Type B pancreatic cell (in vitro differentiated cells): ENCODE results near the gene ZMYND19. TPM values are rescaled to one million over a fixed set of nuclear protein-coding genes. Genes with fewer than 3 reads are reported as not detected.
"Not testable (repeated sequence)": the region's sequence is repeated elsewhere in the genome, so short reads cannot be mapped to it uniquely, and the experiment has no call there.

ENCODE experiments used
- DNase-seq: peaks from one replicate; pipeline ENCODE4 v3.0.0; 2021; ENCODE audit warnings: mixed read lengths; ENCODE audit not compliant: unreplicated experiment; ENCODE audit errors: extremely low spot score
- H3K27ac Mint-ChIP-seq: 2 replicates; pipeline ENCODE4 v1.8.0; 2021; ENCODE audit warnings: mild to moderate bottlenecking, mixed read lengths
- H3K27me3 Mint-ChIP-seq: 2 replicates; pipeline ENCODE4 v1.8.0; 2021; ENCODE audit warnings: mixed read lengths
- H3K36me3 Mint-ChIP-seq: 2 replicates; pipeline ENCODE4 v1.8.0; 2021; ENCODE audit warnings: mixed read lengths
- H3K4me1 Mint-ChIP-seq: one replicate; pipeline ENCODE4 v1.8.0; 2021; ENCODE audit warnings: mixed read lengths; ENCODE audit not compliant: unreplicated experiment
- H3K4me3 Mint-ChIP-seq: 2 replicates; pipeline ENCODE4 v1.8.0; 2021; ENCODE audit warnings: mild to moderate bottlenecking, mixed read lengths
- H3K9me3 Mint-ChIP-seq: 2 replicates; pipeline ENCODE4 v1.8.0; 2021; ENCODE audit warnings: mixed read lengths
- CTCF ChIP-seq: fragments of 200-600 bp; sonication (generic); conservative IDR thresholded peaks from 2 replicates; pipeline ENCODE4 v1.5.0; 2021; ENCODE audit warnings: antibody characterized with exemption, mild to moderate bottlenecking
- total RNA-seq: library from RNA; stranded (reverse); gene quantifications from 2 replicates; pipeline ENCODE4 v1.2.1, GENCODE V29; 2021; ENCODE audit warnings: low replicate concordance

Gene ZMYND19
- total RNA-seq, 1 donor from 2014 or later, result 45.3 TPM

GRCh38 chr9:137605121-137606004 lies 15.1 kb upstream of the ZMYND19 start, which contains the start of gene ARRDC1:
ARRDC1 (plus strand) TSS chr9:137605686; CDS start chr9:137605718, 32 bp downstream.
- H3K36me3 Mint-ChIP-seq, result no peaks in the 10 kb centered on the region
- TF ChIP-seq CTCF, result no peak
- H3K27me3 Mint-ChIP-seq, result peaks cover 24% of the 10 kb centered on the region
- H3K4me3 Mint-ChIP-seq, result peak within 1 kb of the TSS; percentile 89
- H3K9me3 Mint-ChIP-seq, result no peaks in the 10 kb centered on the region
- peak within 1 kb of the TSS; percentile 92 for H3K27ac Mint-ChIP-seq
- H3K4me1 Mint-ChIP-seq, result peaks cover 4% of the 10 kb centered on the region
- peak; percentile 93 for DNase-seq

- Mint-ChIP-seq H3K36me3 (no peaks in the 10 kb centered on the region), H3K9me3 (no peaks in the 10 kb centered on the region), H3K27me3 (peaks cover 24% of the 10 kb centered on the region), H3K4me3 (peak overlapping the region; percentile 70), H3K27ac (no peak overlapping the region), H3K4me1 (peaks cover 4% of the 10 kb centered on the region)
- no peak for DNase-seq
- no peak for TF ChIP-seq CTCF
These were observed 14.2 kb upstream of the ZMYND19 start for GRCh38 chr9:137604345-137605086.

DNA sequence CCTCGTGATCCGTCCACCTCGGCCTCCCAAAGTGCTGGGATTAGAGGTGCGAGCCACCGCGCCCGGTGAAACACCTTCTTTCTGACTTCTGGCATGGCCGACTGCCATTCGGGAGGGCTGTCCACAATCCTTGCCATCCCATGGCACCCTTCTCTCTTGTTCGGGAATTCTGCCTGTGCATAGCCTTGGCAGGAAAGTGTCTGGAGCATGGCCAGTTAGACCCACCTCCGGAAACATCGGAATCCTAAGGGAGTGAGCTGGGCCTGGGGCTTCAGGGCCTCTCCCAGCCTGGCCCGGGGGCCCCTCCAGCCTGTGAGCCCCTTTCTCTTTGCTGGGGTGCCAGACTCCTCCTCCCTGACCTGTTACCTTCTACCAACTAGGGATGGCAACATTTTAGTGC lies 13.6 kb upstream of the ZMYND19 start:
- H3K27ac Mint-ChIP-seq, result no peak overlapping the region

GRCh38 chr9:137602661-137603060 lies 12.3 kb upstream of the ZMYND19 start:
- Mint-ChIP-seq H3K4me1 (peaks cover 4% of the 10 kb centered on the region), H3K27ac (no peak overlapping the region), H3K36me3 (no peaks in the 10 kb centered on the region), H3K27me3 (peaks cover 24% of the 10 kb centered on the region), H3K4me3 (peak overlapping the region; percentile 7), H3K9me3 (no peaks in the 10 kb centered on the region)
- TF ChIP-seq CTCF, result no peak
- DNase-seq, result no peak

More for the DNA sequence above, 13.6 kb upstream of the ZMYND19 start:
- Mint-ChIP-seq H3K27me3 (peaks cover 24% of the 10 kb centered on the region), H3K36me3 (no peaks in the 10 kb centered on the region), H3K9me3 (no peaks in the 10 kb centered on the region), H3K4me1 (peaks cover 4% of the 10 kb centered on the region), H3K4me3 (peak overlapping the region; percentile 70)
- no peak for TF ChIP-seq CTCF
- DNase-seq, result no peak

DNA sequence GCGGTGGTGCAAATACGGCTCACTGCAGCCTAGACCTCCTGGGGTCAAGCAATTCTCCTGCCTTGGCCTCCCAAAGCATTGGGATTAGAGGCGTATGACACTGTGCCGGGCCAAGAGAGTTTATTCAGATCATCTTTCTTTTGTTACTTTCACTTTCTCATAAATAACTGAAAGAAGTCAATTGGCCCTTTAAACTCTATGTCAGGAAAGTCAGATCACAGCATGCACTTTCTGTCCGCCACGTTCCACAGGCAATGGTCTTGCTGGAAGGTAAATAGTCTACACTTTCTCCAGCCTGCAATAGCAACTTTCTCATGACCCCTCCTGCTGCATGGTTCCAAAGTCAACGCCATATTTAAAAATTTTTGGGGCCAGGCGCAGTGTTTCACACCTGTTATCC lies 8.6 kb upstream of the ZMYND19 start:
- no peaks in the 10 kb centered on the region for H3K4me1 Mint-ChIP-seq
- TF ChIP-seq CTCF, result no peak
- H3K9me3 Mint-ChIP-seq, result no peaks in the 10 kb centered on the region
- H3K36me3 Mint-ChIP-seq, result no peaks in the 10 kb centered on the region
- no peak overlapping the region for H3K4me3 Mint-ChIP-seq
- H3K27ac Mint-ChIP-seq, result no peak overlapping the region
- no peak for DNase-seq
- peaks cover 14% of the 10 kb centered on the region for H3K27me3 Mint-ChIP-seq

DNA sequence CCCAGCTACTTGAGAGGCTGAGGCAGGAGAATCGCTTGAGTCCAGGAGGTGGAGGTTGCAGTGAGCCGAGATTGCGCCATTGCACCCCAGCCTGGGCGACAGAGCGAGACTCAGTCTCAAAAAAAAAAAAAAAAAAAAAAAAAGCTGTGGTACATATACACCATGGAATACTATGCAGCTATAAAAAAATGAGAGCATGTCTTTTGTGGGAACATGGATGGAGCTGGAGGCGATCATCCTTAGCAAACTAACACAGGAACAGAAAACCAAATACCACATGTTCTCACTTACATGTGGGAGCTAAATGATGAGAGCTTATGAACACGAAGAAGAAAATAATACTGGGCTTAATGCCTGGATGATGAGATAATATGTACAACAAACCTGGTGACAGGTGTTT lies 6.3 kb upstream of the ZMYND19 start:
- DNase-seq, result not testable (repeated sequence)

More for the DNA sequence above, 6.3 kb upstream of the ZMYND19 start:
- not testable (repeated sequence) for H3K4me3 Mint-ChIP-seq, H3K9me3 Mint-ChIP-seq, H3K4me1 Mint-ChIP-seq, H3K36me3 Mint-ChIP-seq, H3K27ac Mint-ChIP-seq, H3K27me3 Mint-ChIP-seq
